HUDEP-2 (cell line): ENCODE measurements around the gene RAB8B.

Experiments
- DNase-seq, 76 experiments: peaks; one replicate each; lab custom pipeline; 2025; ENCODE audit not compliant: unreplicated experiment in 76 of 76; lab: John Stamatoyannopoulos, UW

RAB8B gene

GRCh38 chr15:63260791-63261190, 71.4 kb downstream of the RAB8B start:
- no peak for DNase-seq

DNA sequence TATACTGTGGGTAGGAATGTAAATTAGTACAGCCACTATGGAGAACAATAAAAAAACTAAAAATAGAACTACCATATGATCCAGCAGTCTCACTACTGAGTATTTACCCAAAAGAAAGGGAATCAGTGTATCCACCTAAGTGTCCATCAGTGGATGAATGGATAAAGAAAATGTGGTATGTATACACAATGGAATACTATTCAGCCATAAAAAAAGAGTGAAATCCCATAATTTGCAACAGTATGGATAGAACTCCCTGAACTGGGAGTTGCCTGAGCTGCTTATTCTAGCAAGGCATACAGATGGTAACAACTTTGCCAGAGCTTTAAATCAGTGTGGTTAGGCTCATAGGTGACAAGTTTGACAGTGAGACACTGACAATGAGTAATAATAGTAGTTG, 71.9 kb downstream of the RAB8B start:
- no peak for DNase-seq

DNA sequence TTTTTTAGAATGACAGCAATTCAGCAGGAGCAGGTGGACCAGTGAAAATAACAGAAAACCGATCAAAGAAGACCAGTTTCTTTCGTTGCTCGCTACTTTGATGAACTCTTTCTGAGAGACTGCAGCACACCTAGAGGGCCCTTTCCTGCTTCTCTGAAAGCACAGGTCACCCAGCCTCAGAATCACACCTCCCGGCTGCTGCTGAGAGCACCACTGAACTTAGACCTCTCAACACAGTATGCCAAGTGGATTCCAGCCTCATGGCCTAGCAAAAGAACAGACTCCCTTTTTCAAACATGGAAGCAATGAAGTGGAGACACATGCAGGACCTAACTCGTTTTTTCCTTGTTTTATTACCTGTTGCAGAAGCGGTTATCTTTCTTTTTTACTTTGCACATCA, 74.1 kb downstream of the RAB8B start:
- no peak for DNase-seq

- no peak for DNase-seq
Measured at GRCh38 chr15:63264688-63265293, 75.4 kb downstream of the RAB8B start.

GRCh38 chr15:63274427-63274826, 85.0 kb downstream of the RAB8B start:
- no peak for DNase-seq

DNA sequence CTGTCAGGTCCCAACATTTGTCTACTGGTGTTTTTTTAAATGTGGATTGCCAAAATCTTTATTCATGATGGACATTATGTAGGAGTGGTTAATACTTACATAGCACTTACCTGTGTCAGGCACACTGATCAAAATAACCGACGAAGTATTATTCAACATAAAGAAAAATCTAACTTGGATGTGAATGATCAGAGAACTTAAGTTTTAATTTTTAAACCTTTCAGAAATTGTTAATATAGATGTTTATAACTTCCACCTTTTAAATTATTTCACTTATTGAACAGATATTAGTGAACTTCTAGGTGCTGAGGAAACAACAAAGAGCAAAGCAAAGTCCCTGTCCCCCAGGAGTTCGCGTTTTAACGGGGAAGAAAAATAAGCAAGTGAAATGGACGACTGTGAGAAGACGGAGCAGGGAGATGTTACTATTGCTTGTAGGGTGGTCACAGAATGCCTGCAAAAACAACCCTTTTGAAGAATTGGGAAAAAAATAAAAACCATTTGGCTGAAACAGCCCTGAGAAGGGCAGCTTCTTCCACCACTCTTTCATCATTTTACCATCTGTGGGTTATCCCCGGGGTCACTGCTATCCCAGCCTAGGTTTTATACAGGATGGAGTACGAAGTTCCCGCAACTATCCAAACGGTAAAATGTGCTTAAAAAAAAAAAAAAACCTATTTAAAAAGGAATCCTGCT, 87.1 kb downstream of the RAB8B start:
- no peak for DNase-seq

DNA sequence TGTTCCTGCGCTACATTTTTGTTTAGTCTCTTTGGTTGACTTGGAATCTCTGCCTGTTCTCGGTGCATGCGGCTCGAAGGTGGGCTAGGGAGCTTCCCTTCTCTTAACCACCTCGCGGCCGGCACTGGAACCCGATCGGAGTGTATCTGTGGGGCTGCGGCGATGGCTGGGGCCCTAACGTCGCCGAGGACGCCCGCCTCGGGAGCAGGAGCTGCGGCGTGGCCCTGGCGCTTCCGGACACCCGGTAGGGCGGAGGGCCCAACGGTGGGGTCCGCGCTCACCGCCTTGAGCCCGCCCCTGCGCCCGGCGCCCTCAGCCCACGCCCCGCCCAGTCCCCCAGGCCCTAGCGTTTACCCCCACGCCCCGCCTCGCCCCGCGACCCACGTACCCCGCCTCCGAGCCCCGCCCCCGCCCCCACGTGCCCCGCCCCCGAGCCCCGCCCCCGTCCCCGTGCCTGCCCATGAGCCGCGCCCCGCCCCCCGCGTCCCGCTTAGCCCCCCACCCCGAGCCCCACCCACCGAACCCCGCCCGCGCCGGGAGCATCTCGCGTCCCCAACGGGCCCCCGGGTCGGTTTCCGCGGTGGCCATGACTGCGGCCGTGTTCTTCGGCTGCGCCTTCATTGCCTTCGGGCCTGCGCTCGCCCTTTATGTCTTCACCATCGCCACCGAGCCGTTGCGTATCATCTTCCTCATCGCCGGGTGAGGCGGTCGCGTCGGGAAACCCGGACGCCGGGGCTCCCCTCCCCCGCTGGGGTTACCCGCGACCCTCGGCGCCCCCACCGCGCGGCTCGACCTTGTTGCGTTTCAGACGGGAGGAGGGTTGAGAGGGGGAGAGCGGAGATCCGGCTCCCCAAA, 87.9 kb downstream of the RAB8B start, which contains the start of gene APH1B:
APH1B (plus strand) TSS at position 568 of the 855 bp plus-strand sequence; CDS start at position 587, 19 bp downstream.
- peak in 66 of 76 experiments; percentile 6 to 80 (median 61) for DNase-seq

DNA sequence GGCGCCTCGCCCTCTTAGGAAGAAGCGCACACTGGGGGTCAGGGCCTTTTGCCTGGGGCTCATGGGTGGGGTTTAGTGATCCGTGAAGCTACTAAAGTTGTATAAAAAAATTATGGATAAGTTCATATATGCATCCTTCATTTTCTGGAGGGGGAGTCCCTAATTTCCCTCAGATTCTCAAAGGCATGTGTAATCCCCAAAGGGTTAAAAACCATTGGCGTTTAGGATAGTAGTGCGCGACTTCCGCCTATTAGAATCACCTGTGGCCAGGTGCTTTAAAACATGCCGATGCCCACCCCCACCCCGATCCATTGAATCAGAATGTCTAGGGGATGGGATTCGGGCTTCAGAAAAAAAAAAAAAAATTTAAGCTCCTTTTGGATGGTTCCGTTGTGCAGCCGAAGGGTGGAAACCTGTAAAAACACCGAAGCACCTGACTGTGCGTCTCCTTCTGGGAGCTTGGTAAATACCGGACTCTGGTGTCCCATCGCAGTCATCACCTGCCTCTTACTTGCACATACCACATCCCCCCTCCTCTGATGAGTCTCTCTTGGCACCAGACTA, 88.6 kb downstream of the RAB8B start:
- no peak for DNase-seq

DNA sequence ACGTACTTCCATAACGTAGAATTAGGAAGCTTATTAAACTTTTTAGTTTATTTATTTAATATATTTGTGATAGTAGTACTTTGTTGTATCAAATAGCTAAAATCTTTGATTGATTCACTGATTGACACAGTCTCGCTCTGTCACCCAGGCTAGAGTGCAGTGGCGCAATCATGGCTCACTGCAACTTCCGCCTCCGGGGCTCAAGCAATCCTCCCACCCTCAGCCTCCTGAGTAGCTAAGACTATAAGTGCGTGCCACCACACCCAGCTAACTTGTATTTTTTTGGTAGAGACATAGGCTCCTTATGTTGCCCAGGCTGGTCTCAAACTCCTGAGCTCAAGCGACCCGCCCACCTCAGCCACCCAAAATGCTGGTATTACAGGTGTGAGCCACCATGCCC, 93.7 kb downstream of the RAB8B start:
- DNase-seq = no peak

DNA sequence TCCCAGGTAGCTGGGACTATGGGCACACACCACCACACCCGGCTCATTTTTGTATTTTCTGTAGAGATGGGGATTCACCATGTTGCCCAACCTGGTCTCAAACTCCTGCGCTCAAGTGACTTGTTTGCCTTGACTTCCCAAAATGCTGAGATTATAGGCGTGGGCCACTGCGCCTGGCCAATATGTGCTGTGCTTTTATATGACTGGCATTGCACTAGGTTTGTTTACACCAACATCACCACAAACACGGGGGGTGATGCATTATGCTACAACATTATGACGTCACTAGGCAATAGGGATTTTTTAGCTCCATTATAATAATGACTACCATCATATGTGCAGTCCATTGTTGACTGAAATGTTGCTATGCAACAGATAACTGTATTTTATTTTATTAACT, 94.9 kb downstream of the RAB8B start:
- no peak for DNase-seq

DNA sequence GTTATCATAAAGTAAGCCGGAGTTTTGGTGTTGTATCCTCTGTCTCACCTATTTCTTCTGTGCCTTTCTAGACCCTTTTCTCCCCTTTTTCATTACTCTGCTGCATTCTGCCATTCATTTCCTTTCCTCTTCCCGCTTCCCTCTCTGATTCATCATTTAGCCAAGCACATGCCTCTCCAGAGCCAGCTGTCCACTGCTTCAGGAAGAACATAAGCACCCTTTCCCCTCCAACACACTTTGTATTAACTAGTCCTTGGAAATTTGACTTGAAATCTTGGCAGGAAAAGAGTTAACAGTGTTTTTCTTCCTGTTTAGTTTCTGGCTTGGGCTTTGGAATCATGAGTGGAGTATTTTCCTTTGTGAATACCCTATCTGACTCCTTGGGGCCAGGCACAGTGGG, 97.7 kb downstream of the RAB8B start:
- no peak for DNase-seq

GRCh38 chr15:63288342-63288741, 98.9 kb downstream of the RAB8B start:
- peak in 1 of 76 experiments; percentile 11 for DNase-seq

DNA sequence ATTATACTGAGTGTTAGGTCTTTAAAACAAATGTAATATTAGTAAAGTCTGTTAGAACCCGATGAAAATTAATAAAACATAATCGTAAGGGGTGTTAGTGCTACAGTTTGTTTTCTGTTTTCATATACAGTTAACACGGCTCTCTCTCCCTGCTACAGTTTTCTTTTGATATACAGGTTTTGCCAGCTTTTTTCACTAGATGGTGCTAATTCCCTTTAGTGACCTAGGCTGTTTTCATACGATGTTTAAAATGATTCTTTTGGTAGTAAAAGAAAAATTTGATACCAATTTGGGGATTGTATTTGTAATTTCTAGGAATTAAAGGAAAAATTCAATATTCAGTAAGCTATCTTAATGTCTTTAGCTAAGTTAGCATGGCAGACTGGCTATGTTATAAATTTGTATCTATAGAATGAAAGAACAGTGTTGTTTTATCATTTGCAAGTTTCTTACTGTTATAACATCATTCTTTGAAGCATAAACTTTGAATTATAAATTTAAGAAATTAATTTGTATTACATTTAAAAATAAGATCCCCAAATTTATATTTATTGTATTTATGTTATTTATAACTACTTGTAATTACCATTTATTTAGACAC, 99.5 kb downstream of the RAB8B start:
- peak in 26 of 76 experiments; percentile 4 to 50 (median 25) for DNase-seq

GRCh38 chr15:63291507-63291906, 102.1 kb downstream of the RAB8B start:
- no peak for DNase-seq

DNA sequence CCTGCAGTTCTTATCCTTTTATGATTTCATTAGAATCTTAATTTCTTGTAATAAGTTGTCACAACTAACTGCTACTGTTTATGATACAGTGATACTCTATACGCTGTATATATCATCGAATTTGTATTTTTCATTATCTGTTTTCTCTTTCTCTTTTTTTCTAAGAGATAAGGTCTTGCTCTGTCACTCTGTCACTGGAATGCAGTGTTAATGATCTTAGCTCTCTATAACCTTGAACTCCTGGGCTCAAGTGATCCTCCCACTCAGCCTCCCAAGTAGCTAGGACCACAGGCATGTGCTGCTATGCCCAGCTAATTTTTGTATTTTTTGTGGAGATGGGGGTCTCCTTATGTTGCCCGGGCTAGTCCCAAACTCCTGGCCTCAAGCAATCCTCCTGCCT, 102.8 kb downstream of the RAB8B start:
- peak in 1 of 76 experiments; percentile 6 for DNase-seq

DNA sequence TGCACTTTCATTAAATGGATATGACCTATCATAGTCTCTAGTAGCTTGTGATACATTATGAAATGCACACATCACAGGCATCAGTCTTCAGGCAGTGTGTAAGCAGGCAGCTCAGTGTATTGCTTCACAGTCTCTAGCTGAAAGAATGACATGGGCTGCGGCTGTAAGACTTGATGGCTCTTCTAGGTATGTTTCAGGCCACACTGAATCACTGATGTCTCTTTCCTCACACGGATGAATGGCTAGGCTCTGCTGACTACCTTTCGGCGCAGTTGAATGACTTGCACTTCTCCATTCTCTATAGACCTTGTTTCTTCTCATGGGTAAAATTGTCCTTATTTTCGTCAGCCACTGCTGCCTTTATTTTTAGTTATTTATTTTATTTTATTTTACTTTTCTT, 103.4 kb downstream of the RAB8B start:
- DNase-seq = no peak

DNA sequence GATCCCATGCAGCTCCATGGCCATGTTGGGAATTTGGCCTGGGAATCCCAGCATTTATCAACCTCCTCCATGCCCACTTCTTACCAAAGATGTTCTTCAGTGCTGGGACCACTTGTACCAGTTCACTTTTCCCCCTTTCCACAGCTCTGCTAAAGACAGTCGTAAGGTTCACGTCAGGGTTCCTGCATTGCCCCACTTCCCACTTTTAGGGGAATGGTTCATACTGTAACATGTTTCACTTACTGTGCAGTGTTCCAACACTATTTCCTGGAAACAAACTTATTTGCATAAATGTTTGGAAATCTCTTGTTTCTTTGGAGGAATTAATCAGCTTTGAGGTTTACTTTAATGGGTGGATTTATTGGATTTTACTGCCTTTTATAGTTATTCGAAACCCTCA, 105.0 kb downstream of the RAB8B start:
- DNase-seq = no peak

DNA sequence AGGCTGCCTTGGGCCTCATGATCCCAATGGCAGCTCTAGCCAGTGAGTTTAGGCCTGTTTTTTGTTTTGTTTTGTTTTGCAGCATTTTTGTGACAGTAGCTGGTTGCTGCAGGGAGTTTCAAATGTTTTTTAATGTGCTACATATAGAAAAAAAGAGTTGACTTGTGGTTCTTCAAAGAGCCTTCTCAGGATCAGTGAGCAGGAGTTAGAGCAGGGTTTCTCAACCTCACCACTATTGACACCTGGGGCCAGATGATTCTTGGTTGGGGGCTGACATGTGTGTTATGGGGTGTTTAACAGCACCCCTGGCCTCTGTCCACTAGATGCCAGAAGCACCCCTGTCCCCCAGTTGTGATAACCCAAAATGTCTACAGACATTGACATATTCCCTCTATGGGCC, 105.9 kb downstream of the RAB8B start:
- DNase-seq = no peak

GRCh38 chr15:63296195-63296594, 106.8 kb downstream of the RAB8B start:
- DNase-seq = no peak

DNA sequence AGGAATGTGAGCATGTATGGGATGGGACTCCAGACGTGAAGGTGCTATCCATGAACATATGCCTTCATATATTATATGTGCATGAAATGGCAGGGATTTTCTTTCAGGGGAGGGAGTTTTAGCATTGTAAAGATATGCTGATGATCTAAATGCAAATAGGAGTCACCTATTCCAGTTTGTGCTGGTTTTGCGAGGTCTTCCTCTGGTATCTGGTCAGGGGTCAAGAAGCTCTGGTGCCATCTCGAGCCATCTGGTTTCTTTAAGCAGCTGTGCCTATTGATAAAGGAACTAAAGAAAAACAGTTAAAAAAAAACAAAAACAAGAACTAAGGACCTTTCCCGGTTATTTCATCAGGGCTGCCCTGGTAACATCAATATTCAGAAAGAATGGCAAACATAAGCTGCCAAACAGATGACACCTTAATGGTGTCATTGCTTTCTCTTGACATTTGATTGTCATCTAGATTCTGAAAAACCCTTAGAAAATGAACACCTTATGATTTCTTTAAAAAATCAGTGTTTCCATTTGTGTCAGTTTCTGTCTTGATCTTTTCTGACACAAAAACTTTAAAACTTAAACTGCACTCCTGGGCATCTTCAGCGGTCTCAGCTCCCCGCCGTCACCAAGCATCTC, 110.7 kb downstream of the RAB8B start:
- DNase-seq = no peak
